ENCODE results near the gene ARID1A. TPM values are rescaled to one million over a fixed set of nuclear protein-coding genes. Genes with fewer than 3 reads are reported as not detected.
A peak's percentile ranks its signal among the peaks of the same experiment; 100 is the strongest.

ARID1A gene
- total and polyA plus RNA-seq, 9 of the 15 experiments (the other 6 are each of a cell fraction or from before 2014, with no cell fraction given), result 8.3 to 88.3 (median 22.5) TPM

DNA sequence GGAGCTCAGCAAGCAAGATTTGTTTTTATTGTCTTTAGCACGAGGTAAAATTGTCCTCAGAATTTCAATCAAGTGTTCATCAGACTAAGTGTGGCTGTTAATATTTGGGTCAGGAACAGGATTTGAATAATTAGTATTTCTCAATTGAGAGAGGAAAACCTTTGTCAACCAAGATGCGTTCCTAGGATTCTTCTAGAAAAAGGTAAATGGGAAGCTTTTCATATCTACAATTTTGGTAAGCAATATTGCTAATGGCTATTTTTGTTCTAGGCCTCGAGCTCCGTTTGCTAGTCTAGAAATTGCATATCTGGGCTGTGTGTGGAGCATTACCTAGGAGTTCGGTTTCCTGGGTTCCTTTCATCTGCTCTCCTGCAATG lies 87.8 kb downstream of the ARID1A start (continued):
- TF ChIP-seq, protein P1, sequence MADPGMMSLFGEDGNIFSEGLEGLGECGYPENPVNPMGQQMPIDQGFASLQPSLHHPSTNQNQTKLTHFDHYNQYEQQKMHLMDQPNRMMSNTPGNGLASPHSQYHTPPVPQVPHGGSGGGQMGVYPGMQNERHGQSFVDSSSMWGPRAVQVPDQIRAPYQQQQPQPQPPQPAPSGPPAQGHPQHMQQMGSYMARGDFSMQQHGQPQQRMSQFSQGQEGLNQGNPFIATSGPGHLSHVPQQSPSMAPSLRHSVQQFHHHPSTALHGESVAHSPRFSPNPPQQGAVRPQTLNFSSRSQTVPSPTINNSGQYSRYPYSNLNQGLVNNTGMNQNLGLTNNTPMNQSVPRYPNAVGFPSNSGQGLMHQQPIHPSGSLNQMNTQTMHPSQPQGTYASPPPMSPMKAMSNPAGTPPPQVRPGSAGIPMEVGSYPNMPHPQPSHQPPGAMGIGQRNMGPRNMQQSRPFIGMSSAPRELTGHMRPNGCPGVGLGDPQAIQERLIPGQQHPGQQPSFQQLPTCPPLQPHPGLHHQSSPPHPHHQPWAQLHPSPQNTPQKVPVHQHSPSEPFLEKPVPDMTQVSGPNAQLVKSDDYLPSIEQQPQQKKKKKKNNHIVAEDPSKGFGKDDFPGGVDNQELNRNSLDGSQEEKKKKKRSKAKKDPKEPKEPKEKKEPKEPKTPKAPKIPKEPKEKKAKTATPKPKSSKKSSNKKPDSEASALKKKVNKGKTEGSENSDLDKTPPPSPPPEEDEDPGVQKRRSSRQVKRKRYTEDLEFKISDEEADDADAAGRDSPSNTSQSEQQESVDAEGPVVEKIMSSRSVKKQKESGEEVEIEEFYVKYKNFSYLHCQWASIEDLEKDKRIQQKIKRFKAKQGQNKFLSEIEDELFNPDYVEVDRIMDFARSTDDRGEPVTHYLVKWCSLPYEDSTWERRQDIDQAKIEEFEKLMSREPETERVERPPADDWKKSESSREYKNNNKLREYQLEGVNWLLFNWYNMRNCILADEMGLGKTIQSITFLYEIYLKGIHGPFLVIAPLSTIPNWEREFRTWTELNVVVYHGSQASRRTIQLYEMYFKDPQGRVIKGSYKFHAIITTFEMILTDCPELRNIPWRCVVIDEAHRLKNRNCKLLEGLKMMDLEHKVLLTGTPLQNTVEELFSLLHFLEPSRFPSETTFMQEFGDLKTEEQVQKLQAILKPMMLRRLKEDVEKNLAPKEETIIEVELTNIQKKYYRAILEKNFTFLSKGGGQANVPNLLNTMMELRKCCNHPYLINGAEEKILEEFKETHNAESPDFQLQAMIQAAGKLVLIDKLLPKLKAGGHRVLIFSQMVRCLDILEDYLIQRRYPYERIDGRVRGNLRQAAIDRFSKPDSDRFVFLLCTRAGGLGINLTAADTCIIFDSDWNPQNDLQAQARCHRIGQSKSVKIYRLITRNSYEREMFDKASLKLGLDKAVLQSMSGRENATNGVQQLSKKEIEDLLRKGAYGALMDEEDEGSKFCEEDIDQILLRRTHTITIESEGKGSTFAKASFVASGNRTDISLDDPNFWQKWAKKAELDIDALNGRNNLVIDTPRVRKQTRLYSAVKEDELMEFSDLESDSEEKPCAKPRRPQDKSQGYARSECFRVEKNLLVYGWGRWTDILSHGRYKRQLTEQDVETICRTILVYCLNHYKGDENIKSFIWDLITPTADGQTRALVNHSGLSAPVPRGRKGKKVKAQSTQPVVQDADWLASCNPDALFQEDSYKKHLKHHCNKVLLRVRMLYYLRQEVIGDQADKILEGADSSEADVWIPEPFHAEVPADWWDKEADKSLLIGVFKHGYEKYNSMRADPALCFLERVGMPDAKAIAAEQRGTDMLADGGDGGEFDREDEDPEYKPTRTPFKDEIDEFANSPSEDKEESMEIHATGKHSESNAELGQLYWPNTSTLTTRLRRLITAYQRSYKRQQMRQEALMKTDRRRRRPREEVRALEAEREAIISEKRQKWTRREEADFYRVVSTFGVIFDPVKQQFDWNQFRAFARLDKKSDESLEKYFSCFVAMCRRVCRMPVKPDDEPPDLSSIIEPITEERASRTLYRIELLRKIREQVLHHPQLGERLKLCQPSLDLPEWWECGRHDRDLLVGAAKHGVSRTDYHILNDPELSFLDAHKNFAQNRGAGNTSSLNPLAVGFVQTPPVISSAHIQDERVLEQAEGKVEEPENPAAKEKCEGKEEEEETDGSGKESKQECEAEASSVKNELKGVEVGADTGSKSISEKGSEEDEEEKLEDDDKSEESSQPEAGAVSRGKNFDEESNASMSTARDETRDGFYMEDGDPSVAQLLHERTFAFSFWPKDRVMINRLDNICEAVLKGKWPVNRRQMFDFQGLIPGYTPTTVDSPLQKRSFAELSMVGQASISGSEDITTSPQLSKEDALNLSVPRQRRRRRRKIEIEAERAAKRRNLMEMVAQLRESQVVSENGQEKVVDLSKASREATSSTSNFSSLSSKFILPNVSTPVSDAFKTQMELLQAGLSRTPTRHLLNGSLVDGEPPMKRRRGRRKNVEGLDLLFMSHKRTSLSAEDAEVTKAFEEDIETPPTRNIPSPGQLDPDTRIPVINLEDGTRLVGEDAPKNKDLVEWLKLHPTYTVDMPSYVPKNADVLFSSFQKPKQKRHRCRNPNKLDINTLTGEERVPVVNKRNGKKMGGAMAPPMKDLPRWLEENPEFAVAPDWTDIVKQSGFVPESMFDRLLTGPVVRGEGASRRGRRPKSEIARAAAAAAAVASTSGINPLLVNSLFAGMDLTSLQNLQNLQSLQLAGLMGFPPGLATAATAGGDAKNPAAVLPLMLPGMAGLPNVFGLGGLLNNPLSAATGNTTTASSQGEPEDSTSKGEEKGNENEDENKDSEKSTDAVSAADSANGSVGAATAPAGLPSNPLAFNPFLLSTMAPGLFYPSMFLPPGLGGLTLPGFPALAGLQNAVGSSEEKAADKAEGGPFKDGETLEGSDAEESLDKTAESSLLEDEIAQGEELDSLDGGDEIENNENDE (IDR thresholded peaks at IDR 0.05; ENCODE audit: low read depth, low read length), result no peak
- TF ChIP-seq RBM14 (IDR thresholded peaks at IDR 0.05; ENCODE audit: borderline replicate concordance, insufficient read depth, low read depth, low read length), result no peak
- TF ChIP-seq SIX5 (IDR thresholded peaks at IDR 0.05; ENCODE audit: borderline replicate concordance in 1 of 2, insufficient read depth in 1 of 2, low read depth in 1 of 2, low read length in 2 of 2), result no peak
- TF ChIP-seq, protein P2, sequence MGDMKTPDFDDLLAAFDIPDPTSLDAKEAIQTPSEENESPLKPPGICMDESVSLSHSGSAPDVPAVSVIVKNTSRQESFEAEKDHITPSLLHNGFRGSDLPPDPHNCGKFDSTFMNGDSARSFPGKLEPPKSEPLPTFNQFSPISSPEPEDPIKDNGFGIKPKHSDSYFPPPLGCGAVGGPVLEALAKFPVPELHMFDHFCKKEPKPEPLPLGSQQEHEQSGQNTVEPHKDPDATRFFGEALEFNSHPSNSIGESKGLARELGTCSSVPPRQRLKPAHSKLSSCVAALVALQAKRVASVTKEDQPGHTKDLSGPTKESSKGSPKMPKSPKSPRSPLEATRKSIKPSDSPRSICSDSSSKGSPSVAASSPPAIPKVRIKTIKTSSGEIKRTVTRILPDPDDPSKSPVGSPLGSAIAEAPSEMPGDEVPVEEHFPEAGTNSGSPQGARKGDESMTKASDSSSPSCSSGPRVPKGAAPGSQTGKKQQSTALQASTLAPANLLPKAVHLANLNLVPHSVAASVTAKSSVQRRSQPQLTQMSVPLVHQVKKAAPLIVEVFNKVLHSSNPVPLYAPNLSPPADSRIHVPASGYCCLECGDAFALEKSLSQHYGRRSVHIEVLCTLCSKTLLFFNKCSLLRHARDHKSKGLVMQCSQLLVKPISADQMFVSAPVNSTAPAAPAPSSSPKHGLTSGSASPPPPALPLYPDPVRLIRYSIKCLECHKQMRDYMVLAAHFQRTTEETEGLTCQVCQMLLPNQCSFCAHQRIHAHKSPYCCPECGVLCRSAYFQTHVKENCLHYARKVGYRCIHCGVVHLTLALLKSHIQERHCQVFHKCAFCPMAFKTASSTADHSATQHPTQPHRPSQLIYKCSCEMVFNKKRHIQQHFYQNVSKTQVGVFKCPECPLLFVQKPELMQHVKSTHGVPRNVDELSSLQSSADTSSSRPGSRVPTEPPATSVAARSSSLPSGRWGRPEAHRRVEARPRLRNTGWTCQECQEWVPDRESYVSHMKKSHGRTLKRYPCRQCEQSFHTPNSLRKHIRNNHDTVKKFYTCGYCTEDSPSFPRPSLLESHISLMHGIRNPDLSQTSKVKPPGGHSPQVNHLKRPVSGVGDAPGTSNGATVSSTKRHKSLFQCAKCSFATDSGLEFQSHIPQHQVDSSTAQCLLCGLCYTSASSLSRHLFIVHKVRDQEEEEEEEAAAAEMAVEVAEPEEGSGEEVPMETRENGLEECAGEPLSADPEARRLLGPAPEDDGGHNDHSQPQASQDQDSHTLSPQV (IDR thresholded peaks at IDR 0.05), result 0 out of 2 replicates have a peak, but pooled peaks have one; percentile 14
- TF ChIP-seq, protein P3, sequence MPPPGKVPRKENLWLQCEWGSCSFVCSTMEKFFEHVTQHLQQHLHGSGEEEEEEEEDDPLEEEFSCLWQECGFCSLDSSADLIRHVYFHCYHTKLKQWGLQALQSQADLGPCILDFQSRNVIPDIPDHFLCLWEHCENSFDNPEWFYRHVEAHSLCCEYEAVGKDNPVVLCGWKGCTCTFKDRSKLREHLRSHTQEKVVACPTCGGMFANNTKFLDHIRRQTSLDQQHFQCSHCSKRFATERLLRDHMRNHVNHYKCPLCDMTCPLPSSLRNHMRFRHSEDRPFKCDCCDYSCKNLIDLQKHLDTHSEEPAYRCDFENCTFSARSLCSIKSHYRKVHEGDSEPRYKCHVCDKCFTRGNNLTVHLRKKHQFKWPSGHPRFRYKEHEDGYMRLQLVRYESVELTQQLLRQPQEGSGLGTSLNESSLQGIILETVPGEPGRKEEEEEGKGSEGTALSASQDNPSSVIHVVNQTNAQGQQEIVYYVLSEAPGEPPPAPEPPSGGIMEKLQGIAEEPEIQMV (tag; conservative IDR thresholded peaks at IDR 0.05; ENCODE audit: low read depth), result peak; percentile 51; the same call in 1 of the 2 replicates
- TF ChIP-seq, protein P4, sequence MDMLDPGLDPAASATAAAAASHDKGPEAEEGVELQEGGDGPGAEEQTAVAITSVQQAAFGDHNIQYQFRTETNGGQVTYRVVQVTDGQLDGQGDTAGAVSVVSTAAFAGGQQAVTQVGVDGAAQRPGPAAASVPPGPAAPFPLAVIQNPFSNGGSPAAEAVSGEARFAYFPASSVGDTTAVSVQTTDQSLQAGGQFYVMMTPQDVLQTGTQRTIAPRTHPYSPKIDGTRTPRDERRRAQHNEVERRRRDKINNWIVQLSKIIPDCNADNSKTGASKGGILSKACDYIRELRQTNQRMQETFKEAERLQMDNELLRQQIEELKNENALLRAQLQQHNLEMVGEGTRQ (CRISPR knock-in tag; IDR thresholded peaks at IDR 0.05), result no peak

Data from K562 (cell line).